OCI-LY1 (cell line): Measurements from ENCODE around the gene MRGPRD.

Source experiments
- H2AFZ ChIP-seq: fragments of 200-600 bp; sonication (generic), shearing (Covaris generic); 2 replicates; pipeline ENCODE4 v1.6.0; 2014; ENCODE audit warnings: antibody characterized with exemption, mild to moderate bottlenecking, low read length
- H3F3A ChIP-seq: fragments of 200-600 bp; sonication (generic), shearing (Covaris generic); 2 replicates; pipeline ENCODE4 v1.6.0; 2014; ENCODE audit warnings: mild to moderate bottlenecking, antibody characterized with exemption, low read length, moderate library complexity; ENCODE audit not compliant: insufficient read depth
- H3K27ac ChIP-seq: fragments of 200-600 bp; sonication (generic); 2 replicates; pipeline ENCODE4 v1.5.1; 2014; ENCODE audit warnings: low read length, mixed run types, mild to moderate bottlenecking, low read depth; ENCODE audit not compliant: poor library complexity, severe bottlenecking
- H3K27me3 ChIP-seq: fragments of 200-600 bp; sonication (generic); 2 replicates; pipeline ENCODE4 v1.6.0; 2014; ENCODE audit warnings: antibody characterized with exemption, mild to moderate bottlenecking, low read length, moderate library complexity; ENCODE audit not compliant: insufficient read depth
- H3K36me3 ChIP-seq: fragments of 200-600 bp; sonication (generic); 2 replicates; pipeline ENCODE4 v1.6.1; 2014; ENCODE audit warnings: mild to moderate bottlenecking, antibody characterized with exemption, low read length, moderate library complexity, mixed read lengths; ENCODE audit not compliant: insufficient read depth
- H3K4me1 ChIP-seq: fragments of 200-600 bp; sonication (generic); 2 replicates; pipeline ENCODE4 v1.5.1; 2014; ENCODE audit warnings: mild to moderate bottlenecking, low read length, moderate library complexity; ENCODE audit not compliant: insufficient read depth, severe bottlenecking
- H3K4me2 ChIP-seq: fragments of 200-600 bp; sonication (generic), shearing (Covaris generic); 2 replicates; pipeline ENCODE4 v1.6.1; 2014; ENCODE audit warnings: low read length
- H3K4me3 ChIP-seq: fragments of 200-600 bp; sonication (generic); 2 replicates; pipeline ENCODE4 v1.5.1; 2014; ENCODE audit warnings: low read length, low read depth, mild to moderate bottlenecking, mixed read lengths; ENCODE audit not compliant: poor library complexity, severe bottlenecking
- H3K79me2 ChIP-seq: fragments of 200-600 bp; shearing (Covaris generic); 2 replicates; pipeline ENCODE4 v1.6.1; 2016; ENCODE audit warnings: mixed run types, low read length, mixed read lengths; ENCODE audit not compliant: insufficient read depth
- H3K9ac ChIP-seq: fragments of 200-600 bp; sonication (generic), shearing (Covaris generic); 2 replicates; pipeline ENCODE4 v1.6.1; 2014; ENCODE audit warnings: mild to moderate bottlenecking, low read length, mixed read lengths
- H3K9me2 ChIP-seq: fragments of 200-600 bp; sonication (generic), shearing (Covaris generic); 2 replicates; pipeline ENCODE4 v1.6.1; 2014; ENCODE audit warnings: low read depth, mild to moderate bottlenecking, low read length, mixed read lengths
- H3K9me3 ChIP-seq: fragments of 200-600 bp; shearing (Covaris generic); 2 replicates; pipeline ENCODE4 v1.6.1; 2014; ENCODE audit warnings: low read length, mixed read lengths
- H4K20me1 ChIP-seq: fragments of 200-600 bp; sonication (generic), shearing (Covaris generic); 2 replicates; pipeline ENCODE4 v1.6.0; 2016; ENCODE audit warnings: mild to moderate bottlenecking, low read length; ENCODE audit not compliant: insufficient read depth
- CTCF ChIP-seq: fragments of 200-600 bp; sonication (generic), shearing (Covaris generic); IDR thresholded peaks from 2 replicates; pipeline ENCODE4 v1.5.1; 2017; ENCODE audit warnings: mild to moderate bottlenecking, antibody characterized with exemption, low read length, moderate library complexity, mixed read lengths
- EZH2 ChIP-seq: fragments of 200-600 bp; sonication (generic), shearing (Covaris generic); IDR thresholded peaks from 2 replicates; pipeline ENCODE4 v1.8.0; 2017; ENCODE audit warnings: borderline replicate concordance, mixed run types, mild to moderate bottlenecking, antibody characterized with exemption, low read length, moderate library complexity, mixed read lengths

Gene MRGPRD

GRCh38 chr11:68934666-68935065, 46.1 kb downstream of the MRGPRD start:
- H3K4me1 ChIP-seq = no peaks in the 10 kb centered on the region
- TF ChIP-seq EZH2 (no peak), CTCF (no peak)

GRCh38 chr11:68934321-68934645, 46.5 kb downstream of the MRGPRD start:
- no peaks in the 10 kb centered on the region for H3K4me1 ChIP-seq
- H3K79me2 ChIP-seq = no peaks in the 10 kb centered on the region
- H3K9me3 ChIP-seq = no peaks in the 10 kb centered on the region
- no peak overlapping the region for H3K4me3 ChIP-seq
- H3K27ac ChIP-seq = no peak overlapping the region
- no peak for TF ChIP-seq EZH2
- TF ChIP-seq CTCF = no peak
- no peaks in the 10 kb centered on the region for H3K27me3 ChIP-seq
- H3K36me3 ChIP-seq = peaks cover 52% of the 10 kb centered on the region
- H2AFZ ChIP-seq = no peak overlapping the region
- no peak overlapping the region for H3K9ac ChIP-seq
- no peaks in the 10 kb centered on the region for H3K9me2 ChIP-seq
- no peaks in the 10 kb centered on the region for H4K20me1 ChIP-seq
- H3F3A ChIP-seq = no peaks in the 10 kb centered on the region
- H3K4me2 ChIP-seq = no peak overlapping the region

More at GRCh38 chr11:68934666-68935065, 46.1 kb downstream of the MRGPRD start:
- no peaks in the 10 kb centered on the region for H3K27me3 ChIP-seq
- H3K4me3 ChIP-seq = no peak overlapping the region
- no peaks in the 10 kb centered on the region for H3F3A ChIP-seq
- H3K79me2 ChIP-seq = no peaks in the 10 kb centered on the region
- no peak overlapping the region for H3K9ac ChIP-seq
- no peaks in the 10 kb centered on the region for H4K20me1 ChIP-seq
- H3K27ac ChIP-seq = no peak overlapping the region
- H3K9me2 ChIP-seq = no peaks in the 10 kb centered on the region
- no peak overlapping the region for H2AFZ ChIP-seq
- peaks cover 48% of the 10 kb centered on the region for H3K36me3 ChIP-seq
- H3K9me3 ChIP-seq = no peaks in the 10 kb centered on the region
- no peak overlapping the region for H3K4me2 ChIP-seq

GRCh38 chr11:68933605-68934320, 47.0 kb downstream of the MRGPRD start:
- H3K27ac ChIP-seq = no peak overlapping the region
- H3K4me1 ChIP-seq = no peaks in the 10 kb centered on the region
- no peaks in the 10 kb centered on the region for H4K20me1 ChIP-seq
- H2AFZ ChIP-seq = no peak overlapping the region
- H3K36me3 ChIP-seq = peaks cover 55% of the 10 kb centered on the region
- H3K9me3 ChIP-seq = no peaks in the 10 kb centered on the region
- H3K79me2 ChIP-seq = no peaks in the 10 kb centered on the region
- H3K9ac ChIP-seq = no peak overlapping the region
- TF ChIP-seq CTCF = no peak
- no peak for TF ChIP-seq EZH2
- H3K4me3 ChIP-seq = no peak overlapping the region
- no peaks in the 10 kb centered on the region for H3K27me3 ChIP-seq
- no peaks in the 10 kb centered on the region for H3F3A ChIP-seq
- no peaks in the 10 kb centered on the region for H3K9me2 ChIP-seq
- H3K4me2 ChIP-seq = no peak overlapping the region
